Epithelial cell of esophagus (primary cell): ENCODE measurements around the gene ARPC2.

ENCODE experiments used
- DNase-seq: peaks from one replicate; pipeline ENCODE4 v3.0.0; 2010; ENCODE audit warnings: low read depth
- H3K4me3 ChIP-seq: 2 replicates; pipeline ENCODE4 v1.5.1; 2011; ENCODE audit warnings: mild to moderate bottlenecking, low read length, control low read depth
- CTCF ChIP-seq: IDR thresholded peaks from 2 replicates; pipeline ENCODE4 v1.5.1; 2011; ENCODE audit warnings: low read depth, mild to moderate bottlenecking, low read length, control low read depth, inconsistent platforms; ENCODE audit not compliant: insufficient read depth; ENCODE audit errors: missing control alignments

Gene ARPC2

GRCh38 chr2:218290316-218291261 is 73.6 kb downstream of the ARPC2 start:
- DNase-seq = peak; percentile 39
- H3K4me3 ChIP-seq = peak overlapping the region; percentile 95
- TF ChIP-seq CTCF = no peak

GRCh38 chr2:218291318-218292047 is 74.5 kb downstream of the ARPC2 start:
- peak overlapping the region; percentile 95 for H3K4me3 ChIP-seq
- DNase-seq = no peak
- TF ChIP-seq CTCF = no peak

GRCh38 chr2:218292048-218293014 is 75.3 kb downstream of the ARPC2 start, which contains the start of gene TMBIM1:
TSS of gene TMBIM1 (minus strand) at chr2:218292503. CDS start at chr2:218282141, 10,362 bp downstream.
- peak; percentile 44 for TF ChIP-seq CTCF
- peak within 1 kb of the TSS; percentile 95 for H3K4me3 ChIP-seq
- peak; percentile 81 for DNase-seq

- DNase-seq = peak; percentile 55
- H3K4me3 ChIP-seq = no peak overlapping the region
- no peak for TF ChIP-seq CTCF
These were observed 76.9 kb downstream of the ARPC2 start for GRCh38 chr2:218293715-218294429.

- peak; percentile 70 for DNase-seq
- no peak overlapping the region for H3K4me3 ChIP-seq
- TF ChIP-seq CTCF = no peak
These were observed 77.5 kb downstream of the ARPC2 start for GRCh38 chr2:218294430-218295022.
